HG03571 (cell line): ENCODE data around the gene ZNF408.
"Not testable (repeated sequence)": the region's sequence is repeated elsewhere in the genome, so short reads cannot be mapped to it uniquely, and the experiment has no call there.

ENCODE experiments used
- ATAC-seq: cut with Tn5 transposase; IDR thresholded peaks from one replicate; pipeline ENCODE4 v1.9.1; 2021; ENCODE audit not compliant: unreplicated experiment

ZNF408 gene

GRCh38 chr11:46700241-46701077 is at the start of gene ZNF408, which contains the start of gene ARHGAP1:
Gene ZNF408 (plus strand): TSS chr11:46701031. CDS start chr11:46701048, 17 bp downstream.
Gene ARHGAP1 (minus strand): TSS chr11:46700619. CDS start chr11:46696107, 4,512 bp downstream.
- ATAC-seq: peak; percentile 89

GRCh38 chr11:46655631-46656030 is 45.2 kb upstream of the ZNF408 start:
- no peak for ATAC-seq

GRCh38 chr11:46657186-46657585 is 43.6 kb upstream of the ZNF408 start:
- ATAC-seq: no peak

- no peak for ATAC-seq
Observed at GRCh38 chr11:46658259-46658658, 42.6 kb upstream of the ZNF408 start.

- ATAC-seq: no peak
Observed at GRCh38 chr11:46659908-46660307, 40.9 kb upstream of the ZNF408 start.

GRCh38 chr11:46661836-46662235 is 39.0 kb upstream of the ZNF408 start:
- no peak for ATAC-seq

GRCh38 chr11:46662366-46662765 is 38.5 kb upstream of the ZNF408 start:
- ATAC-seq: no peak

- ATAC-seq: no peak
Observed at GRCh38 chr11:46663277-46663940, 37.4 kb upstream of the ZNF408 start.

GRCh38 chr11:46664612-46665011 is 36.2 kb upstream of the ZNF408 start:
- ATAC-seq: no peak

- no peak for ATAC-seq
Observed at GRCh38 chr11:46665356-46665755, 35.5 kb upstream of the ZNF408 start.

GRCh38 chr11:46666516-46666915 is 34.3 kb upstream of the ZNF408 start:
- ATAC-seq: no peak

- ATAC-seq: no peak
Observed at GRCh38 chr11:46667043-46667481, 33.8 kb upstream of the ZNF408 start.

- ATAC-seq: no peak
Observed at GRCh38 chr11:46668480-46669085, 32.2 kb upstream of the ZNF408 start.

GRCh38 chr11:46669711-46670139 is 31.1 kb upstream of the ZNF408 start:
- no peak for ATAC-seq

- not testable (repeated sequence) for ATAC-seq
Observed at GRCh38 chr11:46670521-46670920, 30.3 kb upstream of the ZNF408 start.

- no peak for ATAC-seq
Observed at GRCh38 chr11:46671958-46672315, 28.9 kb upstream of the ZNF408 start.

- no peak for ATAC-seq
Observed at GRCh38 chr11:46672381-46672839, 28.4 kb upstream of the ZNF408 start.

GRCh38 chr11:46673713-46674462 is 26.9 kb upstream of the ZNF408 start:
- ATAC-seq: no peak

- ATAC-seq: no peak
Observed at GRCh38 chr11:46674463-46675287, 26.2 kb upstream of the ZNF408 start.

- ATAC-seq: no peak
Observed at GRCh38 chr11:46675288-46675851, 25.5 kb upstream of the ZNF408 start.
